HG02588 (cell line): Measurements from ENCODE around the gene GAK.

Source experiments
- ATAC-seq: cut with Tn5 transposase; IDR thresholded peaks from one replicate; pipeline ENCODE4 v1.9.1; 2021; ENCODE audit warnings: mild to moderate bottlenecking, moderate library complexity; ENCODE audit not compliant: unreplicated experiment

GAK gene

GRCh38 chr4:964346-965025 lies 32.4 kb upstream of the GAK start:
- no peak for ATAC-seq

- ATAC-seq: no peak
Measured at GRCh38 chr4:963276-964225, 31.4 kb upstream of the GAK start.

- no peak for ATAC-seq
Measured at GRCh38 chr4:962231-963208, 30.4 kb upstream of the GAK start.

- ATAC-seq: no peak
Measured at GRCh38 chr4:961351-962230, 29.5 kb upstream of the GAK start.

- no peak for ATAC-seq
Measured at GRCh38 chr4:960636-961350, 28.7 kb upstream of the GAK start.

GRCh38 chr4:960140-960635 lies 28.1 kb upstream of the GAK start:
- no peak for ATAC-seq

- no peak for ATAC-seq
Measured at GRCh38 chr4:959338-960139, 27.4 kb upstream of the GAK start.

- no peak for ATAC-seq
Measured at GRCh38 chr4:958696-959337, 26.7 kb upstream of the GAK start.

GRCh38 chr4:958314-958665 lies 26.2 kb upstream of the GAK start:
- no peak for ATAC-seq

GRCh38 chr4:957581-958313 lies 25.6 kb upstream of the GAK start:
- ATAC-seq: no peak

GRCh38 chr4:957231-957580 lies 25.1 kb upstream of the GAK start:
- no peak for ATAC-seq

- ATAC-seq: no peak
Measured at GRCh38 chr4:956531-957230, 24.6 kb upstream of the GAK start.

- no peak for ATAC-seq
Measured at GRCh38 chr4:955931-956381, 23.8 kb upstream of the GAK start.

GRCh38 chr4:955161-955921 lies 23.2 kb upstream of the GAK start:
- no peak for ATAC-seq

GRCh38 chr4:954211-955020 lies 22.3 kb upstream of the GAK start:
- no peak for ATAC-seq
